GM18861 (cell line): ENCODE data around the gene GATAD1.
"Not testable (repeated sequence)": the region's sequence is repeated elsewhere in the genome, so short reads cannot be mapped to it uniquely, and the experiment has no call there.

ENCODE experiments used
- ATAC-seq: cut with Tn5 transposase; IDR thresholded peaks from one replicate; pipeline ENCODE4 v1.9.1; 2021; ENCODE audit not compliant: unreplicated experiment

Gene GATAD1

GRCh38 chr7:92447345-92448204 is at the start of gene GATAD1:
Gene GATAD1, plus strand, starts transcription at chr7:92447482. Its CDS starts 248 bp downstream, at chr7:92447730.
- peak; percentile 81 for ATAC-seq

DNA sequence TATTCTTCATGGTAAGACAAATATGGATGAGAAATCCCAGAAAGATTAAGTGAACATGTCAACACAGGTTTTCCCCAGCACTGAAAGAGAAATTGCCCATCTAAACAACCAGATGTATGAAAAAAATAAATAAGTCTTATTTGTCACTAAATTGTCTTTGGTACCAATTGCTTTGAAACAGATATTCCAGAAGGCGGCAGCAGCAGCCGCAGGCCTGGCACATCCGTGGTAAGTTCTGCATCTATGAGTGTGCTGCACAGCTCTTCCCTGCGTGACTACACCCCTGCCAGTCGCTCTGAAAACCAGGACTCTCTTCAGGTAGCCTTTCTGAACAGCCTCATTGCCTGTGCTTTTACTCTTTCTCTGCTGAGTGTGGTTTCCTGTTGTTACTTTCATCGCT is 49.7 kb upstream of the GATAD1 start:
- ATAC-seq: no peak

- ATAC-seq: no peak
Observed at GRCh38 chr7:92400013-92400412, 47.3 kb upstream of the GATAD1 start.

DNA sequence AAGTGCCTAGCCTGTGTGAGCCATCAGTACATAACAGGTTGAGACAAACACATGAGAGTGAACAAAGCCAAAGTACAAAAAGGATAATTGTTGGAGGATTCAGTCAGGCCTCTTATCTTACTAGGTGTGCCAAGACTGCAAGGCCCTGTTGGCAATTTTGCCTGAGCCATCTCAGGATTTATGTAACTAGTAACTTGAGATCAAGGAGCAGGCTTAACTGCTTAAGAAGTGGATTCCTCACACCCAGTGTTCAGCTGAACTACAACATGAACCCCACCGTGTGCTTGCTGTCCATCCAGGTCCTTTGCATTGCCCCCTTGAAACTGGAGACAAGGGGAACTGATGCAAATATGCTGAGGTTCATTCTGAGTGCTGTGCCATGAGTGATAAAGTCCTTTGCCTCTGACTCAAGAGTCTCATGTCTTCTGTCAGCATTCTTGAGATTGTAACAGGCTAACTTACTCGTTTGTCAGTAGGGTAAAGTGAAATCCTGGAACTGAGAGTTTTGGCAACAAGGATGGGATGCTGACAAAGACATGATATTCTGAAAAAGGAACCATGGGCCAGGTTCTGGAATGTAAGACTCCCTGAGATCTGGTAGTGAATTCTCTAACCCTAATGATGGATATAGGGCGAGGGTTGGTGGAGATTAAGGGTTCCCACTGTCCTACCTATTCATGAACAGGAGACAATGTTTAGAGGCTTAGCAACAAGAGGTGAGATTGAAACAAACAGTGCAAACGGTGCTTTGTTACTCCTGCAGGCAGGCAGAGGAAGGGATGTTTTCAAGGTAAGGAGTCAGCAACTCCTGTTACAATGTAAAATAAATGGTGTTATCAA is 44.1 kb upstream of the GATAD1 start:
- no peak for ATAC-seq

GRCh38 chr7:92403760-92404074 is 43.6 kb upstream of the GATAD1 start:
- no peak for ATAC-seq

GRCh38 chr7:92404170-92404614 is 43.1 kb upstream of the GATAD1 start:
- no peak for ATAC-seq

DNA sequence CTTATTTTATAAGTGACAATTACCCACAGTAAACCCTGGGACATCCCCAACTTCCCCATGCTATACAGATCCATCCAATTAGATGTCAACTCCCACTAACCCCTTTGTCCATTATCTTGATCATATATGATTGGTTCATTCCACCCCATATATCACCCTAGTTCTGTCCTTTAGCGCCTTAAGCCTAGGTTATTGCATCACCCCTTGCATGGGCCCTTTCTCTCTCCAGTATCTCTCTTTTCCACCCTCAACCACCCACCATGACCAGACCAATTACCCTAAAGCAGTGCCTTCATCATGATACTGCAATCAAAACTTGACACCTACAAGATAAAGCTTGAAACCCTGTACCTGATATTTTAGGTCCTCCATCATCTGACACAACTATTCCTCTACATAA is 37.9 kb upstream of the GATAD1 start:
- ATAC-seq: no peak

GRCh38 chr7:92410162-92410561 is 37.1 kb upstream of the GATAD1 start:
- ATAC-seq: not testable (repeated sequence)

DNA sequence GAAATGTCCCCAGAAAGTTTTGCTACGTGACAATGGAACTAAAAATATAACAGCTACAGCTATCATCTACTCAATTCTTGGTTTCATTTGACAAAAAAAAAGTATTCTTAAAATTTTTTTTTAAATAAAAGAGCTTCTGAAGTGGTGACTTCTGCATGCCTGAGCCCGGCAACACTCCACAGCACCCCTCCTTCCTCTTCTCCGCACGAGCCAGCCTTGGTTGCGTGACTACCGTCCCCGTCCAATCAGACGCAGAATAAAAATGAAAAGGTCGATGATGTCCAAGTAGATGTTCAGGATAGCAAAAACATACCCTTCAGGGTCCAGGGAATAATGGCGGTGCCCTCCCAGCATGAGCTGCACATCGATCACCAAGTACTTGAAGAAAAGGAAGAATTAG is 34.5 kb upstream of the GATAD1 start:
- ATAC-seq: no peak

GRCh38 chr7:92413550-92413949 is 33.7 kb upstream of the GATAD1 start:
- ATAC-seq: no peak

DNA sequence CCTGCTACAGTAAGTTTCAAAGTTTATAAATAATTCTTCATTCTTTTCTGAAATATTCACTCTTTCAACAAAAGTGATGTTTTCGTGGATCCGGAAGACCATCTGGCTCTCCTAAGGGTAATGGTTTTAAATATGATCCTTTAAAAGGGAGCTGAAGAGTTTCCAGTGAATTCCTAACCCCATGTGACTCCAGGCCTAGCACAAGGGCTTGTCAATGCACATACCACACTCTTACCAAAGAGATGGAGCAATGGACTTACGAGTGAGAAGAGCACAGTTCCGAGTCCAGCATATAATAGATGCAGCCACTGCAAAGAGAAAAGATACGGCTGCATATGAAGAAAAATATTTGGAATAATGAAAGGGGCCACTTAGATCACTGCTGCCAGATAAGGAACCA is 32.1 kb upstream of the GATAD1 start:
- no peak for ATAC-seq

GRCh38 chr7:92417913-92418312 is 29.4 kb upstream of the GATAD1 start:
- ATAC-seq: no peak

- ATAC-seq: no peak
Observed at GRCh38 chr7:92421676-92422435, 25.4 kb upstream of the GATAD1 start.

DNA sequence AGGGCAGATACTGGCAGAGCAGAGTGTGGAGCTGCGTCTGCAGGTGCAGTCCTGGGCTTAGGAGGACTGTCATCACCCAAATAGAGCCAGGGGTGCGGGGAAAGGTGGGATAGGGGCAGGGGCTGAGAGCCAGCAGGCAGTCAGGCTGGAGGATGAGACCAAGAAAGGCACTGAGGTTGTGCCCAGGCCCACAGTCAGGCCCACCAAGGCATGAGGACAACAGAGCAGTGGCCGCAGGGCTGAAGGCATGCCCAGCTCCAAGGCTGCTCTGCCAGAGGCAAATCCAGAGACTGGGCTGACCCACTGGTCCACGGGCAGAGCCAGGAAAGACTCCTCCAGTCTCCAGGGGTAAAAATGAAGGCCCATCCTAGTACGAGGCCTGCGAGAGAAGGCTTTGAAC is 24.4 kb upstream of the GATAD1 start:
- ATAC-seq: no peak

DNA sequence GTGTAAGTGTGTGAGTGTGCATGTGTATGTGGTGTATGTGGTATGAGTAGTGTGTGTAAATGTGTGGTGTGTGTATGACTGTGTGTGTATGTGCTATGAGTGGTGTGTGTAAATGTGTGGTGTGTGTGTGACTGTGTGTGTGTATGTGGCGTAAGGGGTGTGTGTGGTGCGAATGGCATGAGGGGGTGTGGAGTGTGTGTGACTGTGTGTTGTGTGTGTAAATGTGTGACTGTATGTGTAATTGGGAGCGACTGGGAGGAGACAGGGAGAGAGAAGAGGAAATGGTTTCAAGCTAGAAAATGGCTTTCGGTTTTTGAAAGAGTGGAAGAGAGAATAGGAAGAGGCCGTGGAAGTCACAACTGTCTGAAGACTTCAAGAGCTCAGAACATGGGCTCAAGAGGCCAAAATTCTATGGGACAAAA is 23.6 kb upstream of the GATAD1 start:
- no peak for ATAC-seq

DNA sequence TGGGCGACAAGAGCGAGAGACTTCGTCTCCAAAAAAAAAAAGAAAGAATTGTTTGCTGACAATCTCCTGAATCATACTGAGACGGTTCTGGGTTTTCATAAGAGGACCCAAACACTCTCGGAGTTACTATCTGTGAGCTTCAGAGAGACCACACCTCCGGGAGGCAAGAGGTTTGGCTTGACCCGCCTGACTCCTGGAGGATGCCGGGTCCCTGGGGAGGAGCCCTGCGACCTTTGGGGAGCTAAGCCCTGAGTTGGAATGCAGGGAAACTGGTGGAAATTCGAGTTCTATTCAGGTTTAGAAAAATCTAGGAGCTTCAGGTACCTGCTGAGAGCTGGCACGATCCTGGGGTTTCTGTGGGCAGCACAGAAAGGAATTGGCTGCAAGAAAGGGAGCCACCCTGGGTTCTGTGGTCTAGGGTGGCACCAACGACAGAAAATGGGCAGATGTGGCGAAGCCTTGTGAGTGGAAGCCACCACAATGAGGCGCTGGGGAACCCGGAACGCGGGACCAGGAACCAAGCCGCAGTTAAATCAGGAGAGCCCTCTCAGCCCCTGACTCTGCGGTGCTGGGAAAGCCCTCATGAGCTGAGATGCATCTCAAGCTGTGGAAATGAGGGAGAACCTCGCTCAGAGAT is 21.9 kb upstream of the GATAD1 start:
- ATAC-seq: no peak

DNA sequence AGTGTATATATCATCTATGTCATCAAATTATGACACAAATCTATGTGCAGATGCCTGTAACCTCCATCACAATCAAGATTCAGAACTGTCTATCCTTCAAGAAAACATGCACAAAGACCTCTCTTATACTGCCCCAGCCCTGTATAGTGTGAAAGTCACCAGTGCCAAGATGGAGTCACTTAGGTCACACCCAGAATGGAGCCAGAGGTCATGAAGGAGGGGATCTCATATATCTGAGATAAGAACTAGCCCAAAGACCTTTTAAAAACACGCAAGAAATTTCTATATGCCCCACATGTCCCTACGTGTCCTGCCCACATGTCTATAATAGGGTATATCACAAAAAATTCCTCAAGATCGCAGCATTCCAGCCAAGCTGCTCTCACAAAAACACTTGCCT is 20.1 kb upstream of the GATAD1 start:
- ATAC-seq: no peak

- ATAC-seq: no peak
Observed at GRCh38 chr7:92432299-92432946, 14.9 kb upstream of the GATAD1 start.

- ATAC-seq: no peak
Observed at GRCh38 chr7:92433019-92433418, 14.3 kb upstream of the GATAD1 start.

GRCh38 chr7:92435542-92435941 is 11.7 kb upstream of the GATAD1 start:
- no peak for ATAC-seq
